ENCODE measurements around the gene CDK6.
"Not testable (repeated sequence)": the region's sequence is repeated elsewhere in the genome, so short reads cannot be mapped to it uniquely, and the experiment has no call there.

The CDK6 gene

DNA sequence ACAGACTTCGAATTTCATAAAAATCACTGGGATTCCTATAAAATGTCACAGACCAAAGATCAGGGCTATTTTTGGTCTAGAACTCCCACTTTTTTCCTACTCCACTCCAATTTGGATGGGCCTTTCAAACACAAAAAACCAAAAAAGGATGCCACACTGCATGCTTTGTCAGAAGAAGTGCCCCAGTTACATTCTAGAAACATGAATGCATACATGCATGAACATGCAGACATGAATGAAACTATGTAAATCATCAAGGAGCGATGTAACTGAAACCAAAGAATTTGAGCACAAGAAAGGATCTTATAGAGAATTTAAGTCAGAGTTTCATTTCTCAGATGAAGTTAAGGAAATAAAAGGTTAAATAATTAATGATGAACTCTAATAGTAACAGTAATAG, 214.3 kb downstream of the CDK6 start:
- DNase-seq (ENCODE audit: low read depth) = no peak

- DNase-seq (ENCODE audit: low read depth) = no peak
These were observed 214.8 kb downstream of the CDK6 start for GRCh38 chr7:92621561-92622023.

DNA sequence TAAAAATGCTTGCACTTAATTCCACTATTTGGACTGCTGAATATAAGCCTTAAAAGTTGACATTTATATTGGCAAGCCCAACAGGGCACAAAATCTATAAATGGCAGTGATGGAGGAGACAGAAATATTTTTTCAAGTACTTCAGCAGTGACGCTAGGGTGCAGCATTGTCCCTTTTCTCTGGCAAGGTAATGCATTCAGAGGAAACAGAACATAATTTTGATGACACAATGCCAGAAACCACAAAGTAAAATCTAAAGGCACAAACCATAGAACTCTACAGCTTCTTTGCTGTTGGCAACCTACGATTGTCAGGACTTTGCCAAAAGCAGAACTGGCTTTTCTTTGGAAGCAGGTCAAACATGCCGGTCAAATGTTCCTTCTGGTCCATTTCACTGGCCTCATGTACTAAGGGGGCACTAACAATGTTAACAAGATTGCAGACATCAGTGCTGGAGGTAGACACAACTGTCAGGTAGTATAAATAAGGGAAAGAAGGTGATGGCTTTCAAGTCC, 215.3 kb downstream of the CDK6 start:
- DNase-seq (ENCODE audit: low read depth) = peak; percentile 88

DNA sequence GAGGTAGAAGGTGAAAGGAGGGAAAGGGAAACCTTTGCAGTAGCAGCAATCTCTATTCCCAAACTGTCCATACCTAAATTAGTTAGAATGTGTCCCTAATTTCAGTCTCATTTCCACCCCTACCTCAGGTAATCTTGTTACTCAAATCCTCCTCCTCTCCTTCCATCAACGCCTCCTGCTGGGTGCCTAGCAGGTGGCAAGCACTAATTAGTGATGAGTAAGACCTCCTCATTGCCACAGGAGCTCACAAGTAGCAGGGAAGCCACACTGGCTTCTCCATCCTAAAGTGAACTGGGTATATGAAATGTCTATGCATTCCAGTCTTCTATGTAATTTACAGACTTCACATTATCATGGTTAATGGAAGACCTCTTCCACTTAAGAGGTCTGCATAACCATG, 220.5 kb downstream of the CDK6 start:
- DNase-seq (ENCODE audit: low read depth) = no peak

DNA sequence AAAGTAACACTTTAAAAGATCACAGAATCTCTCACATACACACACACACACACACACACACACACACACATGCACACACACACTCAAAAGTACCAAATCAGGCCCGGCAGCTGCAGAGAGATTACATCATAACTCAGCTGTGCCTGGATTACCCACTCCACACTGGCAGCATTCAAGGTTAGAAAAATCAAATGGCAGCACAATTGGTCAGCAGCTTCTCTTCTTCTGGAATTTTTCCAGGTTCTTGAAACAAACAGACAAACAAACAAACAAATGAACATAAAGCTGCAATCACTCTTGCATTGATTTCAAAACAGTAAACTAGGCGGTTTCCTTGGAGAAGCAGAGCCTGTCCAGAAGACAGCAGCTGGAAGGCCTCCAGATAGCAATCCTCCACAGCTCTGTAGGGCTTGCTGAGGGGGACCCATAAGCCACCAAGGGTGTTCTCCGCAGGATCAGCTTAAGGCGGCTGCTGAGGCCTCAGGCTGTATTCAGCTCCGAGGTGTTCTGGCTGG, 221.7 kb downstream of the CDK6 start:
- no peak for DNase-seq (ENCODE audit: low read depth)

DNA sequence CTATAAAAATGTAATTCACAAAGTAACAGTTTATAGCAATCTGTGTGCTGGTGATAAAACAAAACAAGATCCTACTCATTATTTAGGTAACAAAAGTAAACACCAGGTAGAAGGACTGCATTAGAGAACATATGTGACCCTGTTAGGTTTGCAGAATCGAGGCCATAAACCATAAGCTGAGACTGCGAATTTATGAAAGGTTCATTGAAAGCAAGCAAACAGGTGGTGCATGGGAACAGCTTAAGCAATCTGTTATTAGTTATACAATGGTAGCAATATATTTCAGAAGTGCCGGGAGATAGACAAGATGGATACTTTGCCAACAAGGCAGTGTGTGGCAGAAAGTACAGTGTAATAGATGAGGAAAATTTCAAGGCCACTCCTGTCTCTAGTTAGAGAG, 222.7 kb downstream of the CDK6 start:
- DNase-seq (ENCODE audit: low read depth) = no peak

GRCh38 chr7:92613214-92613613, 223.2 kb downstream of the CDK6 start:
- no peak for DNase-seq (ENCODE audit: low read depth)

DNA sequence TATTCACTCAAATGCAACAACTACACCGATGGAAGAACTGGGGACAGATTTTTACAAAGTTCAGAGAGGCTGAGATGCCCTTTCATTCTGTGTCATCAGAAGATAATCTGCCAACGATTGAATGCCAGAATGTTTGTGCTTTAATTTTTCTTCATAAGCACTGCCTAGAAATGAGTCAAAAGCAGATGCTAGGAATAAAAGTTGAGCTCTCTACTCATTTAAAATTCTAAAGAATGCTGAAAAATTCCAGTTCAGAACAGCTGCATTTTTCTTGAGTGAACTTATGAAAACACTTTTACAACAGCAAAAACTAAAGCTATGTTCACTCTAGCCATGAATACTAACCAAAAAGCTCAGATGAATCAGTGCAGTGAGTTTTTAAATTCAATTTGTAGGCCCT, 223.9 kb downstream of the CDK6 start:
- DNase-seq (ENCODE audit: low read depth) = no peak

- DNase-seq (ENCODE audit: low read depth) = no peak
These were observed 224.6 kb downstream of the CDK6 start for GRCh38 chr7:92611735-92612134.

DNA sequence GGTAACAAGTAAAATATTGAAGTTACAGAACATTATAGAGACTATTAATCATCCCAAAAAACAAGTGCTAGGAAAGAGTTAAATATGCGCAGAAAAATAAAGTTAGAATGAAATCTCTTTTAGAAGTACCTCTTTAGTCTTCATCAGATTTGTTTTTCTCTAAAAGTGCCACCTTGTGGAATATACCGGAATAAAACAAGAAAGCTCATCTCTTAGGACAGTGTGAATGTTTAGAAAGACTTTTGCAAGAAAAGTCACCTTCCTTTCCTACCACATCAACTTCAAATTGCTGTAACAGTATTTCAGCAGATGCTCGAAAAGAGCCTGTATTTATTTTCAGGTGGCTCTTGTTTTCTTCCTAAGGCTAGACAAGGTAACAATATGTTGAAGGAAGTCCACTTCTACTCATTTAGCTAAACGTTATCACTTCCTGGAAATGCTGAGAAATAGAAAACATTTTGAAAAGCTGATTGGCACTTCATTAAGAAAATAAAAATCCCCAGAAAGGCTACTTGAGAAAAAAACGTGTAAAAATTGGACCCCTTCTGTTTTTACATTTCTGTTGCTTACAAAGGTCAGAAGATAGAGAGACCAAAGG, 226.4 kb downstream of the CDK6 start:
- DNase-seq (ENCODE audit: low read depth) = no peak

- DNase-seq (ENCODE audit: low read depth) = no peak
These were observed 227.7 kb downstream of the CDK6 start for GRCh38 chr7:92608380-92609322.

GRCh38 chr7:92606985-92607384, 229.4 kb downstream of the CDK6 start:
- no peak for DNase-seq (ENCODE audit: low read depth)

DNA sequence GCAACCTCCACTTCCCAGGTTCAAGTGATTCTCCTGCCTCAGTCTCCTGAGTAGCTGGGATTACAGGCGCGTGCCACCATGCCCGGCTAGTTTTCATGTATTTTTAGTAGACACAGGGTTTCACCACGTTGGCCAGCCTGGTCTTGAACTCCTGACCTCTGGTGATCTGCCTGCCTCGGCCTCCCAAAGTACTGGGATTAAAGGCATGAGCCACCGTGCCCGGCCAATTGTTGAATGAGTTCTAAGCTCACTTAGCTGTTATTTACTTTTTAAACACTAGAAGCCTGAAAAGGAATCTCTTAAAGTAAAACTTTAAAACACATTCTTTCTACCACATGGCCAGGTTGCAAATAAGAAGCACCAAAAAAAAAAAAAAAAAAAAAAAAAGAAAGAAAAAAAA, 231.9 kb downstream of the CDK6 start:
- DNase-seq (ENCODE audit: low read depth) = not testable (repeated sequence)

DNA sequence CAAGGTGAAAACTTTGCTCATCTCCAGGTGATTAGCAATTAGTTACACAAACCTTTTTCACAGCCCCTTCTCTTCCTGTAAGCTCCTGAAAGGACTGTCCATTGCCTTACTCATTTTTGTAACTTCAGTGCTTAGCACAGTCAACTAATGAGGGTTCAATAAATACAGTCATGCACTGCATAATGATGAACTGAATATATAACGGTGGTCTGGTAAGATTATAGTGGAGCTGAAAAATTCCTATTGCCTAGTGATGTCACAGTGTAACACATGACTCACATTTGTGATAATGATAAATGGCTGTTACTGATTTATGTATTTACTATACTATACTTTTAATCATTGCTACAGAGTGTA, 233.3 kb downstream of the CDK6 start:
- no peak for DNase-seq (ENCODE audit: low read depth)

GRCh38 chr7:92602352-92603088, 233.9 kb downstream of the CDK6 start:
- DNase-seq (ENCODE audit: low read depth) = no peak

DNA sequence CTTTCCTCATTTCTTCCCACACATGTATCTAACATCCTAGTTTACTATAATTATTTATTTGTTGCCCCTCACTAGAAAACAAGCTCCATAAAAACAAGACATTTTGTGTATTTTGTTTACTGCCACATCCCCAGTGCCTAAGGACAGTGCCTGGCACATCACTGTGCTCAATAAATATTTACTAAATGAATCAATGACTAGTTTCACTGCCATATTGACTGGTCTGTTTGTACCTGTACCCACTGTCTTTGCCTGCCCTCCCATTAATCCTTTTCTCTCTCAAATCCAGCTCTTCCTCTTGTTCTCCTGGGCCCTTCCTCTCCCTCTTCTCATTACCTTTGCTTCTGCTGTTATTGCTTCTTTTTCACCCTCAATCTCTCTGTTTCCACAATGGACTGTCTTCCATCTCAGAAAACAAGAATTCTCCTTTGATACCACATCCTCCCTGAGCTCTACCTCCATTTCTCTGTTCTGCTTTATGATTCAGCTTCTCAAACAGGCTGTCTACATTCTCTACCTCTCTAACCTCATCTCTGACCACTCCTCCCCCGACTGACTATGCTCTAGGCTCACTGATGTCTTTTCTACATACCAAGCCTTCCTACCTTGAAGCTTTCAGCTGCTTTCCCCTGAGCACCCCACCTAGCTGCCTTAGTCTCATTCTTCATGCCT, 237.9 kb downstream of the CDK6 start:
- no peak for DNase-seq (ENCODE audit: low read depth)

GRCh38 chr7:92595281-92595680, 241.1 kb downstream of the CDK6 start:
- DNase-seq (ENCODE audit: low read depth) = no peak

DNA sequence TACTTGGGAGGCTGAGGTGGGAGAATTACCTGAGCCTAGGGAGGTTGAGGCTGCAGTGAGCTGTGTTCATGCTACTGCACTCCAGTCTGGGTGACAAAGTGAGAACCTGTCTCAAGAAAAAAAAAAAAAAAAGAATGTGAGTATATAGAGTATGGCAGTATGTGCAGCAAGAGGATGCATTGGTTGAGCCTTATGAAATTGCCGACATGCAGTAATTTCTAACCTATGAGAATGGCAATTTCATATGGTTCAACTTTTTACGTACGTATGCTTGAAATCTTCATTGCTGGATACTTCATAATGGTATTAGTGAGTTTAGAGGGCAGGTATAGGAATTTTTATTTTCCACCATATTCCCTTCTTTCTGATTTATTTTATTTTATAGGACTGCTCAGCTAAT, 241.6 kb downstream of the CDK6 start:
- no peak for DNase-seq (ENCODE audit: low read depth)

- no peak for DNase-seq (ENCODE audit: low read depth)
These were observed 245.6 kb downstream of the CDK6 start for GRCh38 chr7:92590711-92591310.

DNA sequence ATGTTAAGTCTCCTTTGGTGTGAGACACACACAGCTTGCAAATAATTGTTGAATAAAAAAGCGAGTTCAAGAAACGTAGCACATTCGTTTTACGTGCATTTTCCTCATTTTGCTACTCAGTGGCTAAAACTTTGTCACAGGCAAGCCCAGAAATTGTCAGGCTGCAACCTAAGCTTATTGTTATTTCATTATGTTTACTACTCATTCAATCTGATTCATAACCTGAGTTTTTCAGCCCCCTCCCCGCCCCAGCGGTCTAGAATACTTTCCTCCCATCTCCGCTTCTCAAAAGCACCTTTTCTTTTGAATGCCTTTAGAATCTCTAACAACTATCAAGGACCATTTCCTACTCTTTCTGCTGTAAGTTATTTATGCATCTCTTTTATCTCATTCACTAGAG, 247.3 kb downstream of the CDK6 start:
- no peak for DNase-seq (ENCODE audit: low read depth)

- DNase-seq (ENCODE audit: low read depth) = no peak
These were observed 247.8 kb downstream of the CDK6 start for GRCh38 chr7:92588561-92588960.
